ENCODE results near the gene CCDC60.

- TF ChIP-seq CTCF (IDR thresholded peaks at IDR 0.05; ENCODE audit: low read depth, low read length, poor library complexity, severe bottlenecking) (no peak), EZH2phosphoT487 (IDR thresholded peaks at IDR 0.05; ENCODE audit: borderline replicate concordance, low read length) (no peak)
These were observed 8.6 kb downstream of the CCDC60 start for GRCh38 chr12:119343130-119343529.

All from DOHH2 (cell line).